Panc1 (cell line): ENCODE measurements around the gene NUP93. TPM values are rescaled to one million over a fixed set of nuclear protein-coding genes. Genes with fewer than 3 reads are reported as not detected.

Source experiments
- ATAC-seq: fragments of 200-7000 bp; cut with Tn5 transposase; 2 replicates; pipeline ENCODE4 v1.9.1; 2020; ENCODE audit warnings: mild to moderate bottlenecking, moderate library complexity
- BruUV-seq: library from RNA; stranded (reverse); fragments of 400-500 nt; replicated peaks from 2 replicates; lab custom pipeline; 2021; lab: Mats Ljungman, UMichigan
- CTCF ChIA-PET: fragments of 300-600 bp; sonication (Branson Sonifier 250); formaldehyde crosslinking; loops from one replicate; lab custom pipeline; 2022; ENCODE audit warnings: antibody characterized with exemption; lab: Charles Lee
- POLR2A ChIA-PET: fragments of 300-600 bp; sonication (Branson Sonifier 250); formaldehyde crosslinking; loops from one replicate; lab custom pipeline; 2022; ENCODE audit warnings: antibody characterized with exemption; lab: Charles Lee
- DNase-seq: peaks from one replicate; pipeline ENCODE4 v3.0.0-alpha.2; 2010; ENCODE audit warnings: low read depth, low spot score
- H3K27ac ChIP-seq: 2 replicates; pipeline ENCODE4 v1.5.1; 2011; ENCODE audit warnings: mild to moderate bottlenecking, low read length, inconsistent platforms
- H3K27me3 ChIP-seq: fragments of 200-500 bp; sonication (Bioruptor generic); 2 replicates; pipeline ENCODE4 v1.6.0; 2014; ENCODE audit warnings: low read length, inconsistent platforms; ENCODE audit not compliant: control insufficient read depth, insufficient read depth
- H3K36me3 ChIP-seq: fragments of 200-500 bp; sonication (Bioruptor generic); 2 replicates; pipeline ENCODE4 v1.5.1; 2014; ENCODE audit warnings: inconsistent platforms, mild to moderate bottlenecking, low read length, moderate library complexity; ENCODE audit not compliant: control insufficient read depth, insufficient read depth
- H3K4me1 ChIP-seq: 2 replicates; pipeline ENCODE4 v1.5.1; 2011; ENCODE audit warnings: inconsistent platforms, mild to moderate bottlenecking, low read length, moderate library complexity; ENCODE audit not compliant: control insufficient read depth, insufficient read depth
- H3K4me3 ChIP-seq, 2 experiments: 2 replicates each; pipeline ENCODE4 v1.5.1; 2011 to 2012; ENCODE audit warnings: low read depth in 2 of 2, low read length in 2 of 2, mild to moderate bottlenecking in 2 of 2, inconsistent platforms in 1 of 2, moderate library complexity in 1 of 2
- H3K9me3 ChIP-seq: fragments of 200-500 bp; sonication (Bioruptor generic); 2 replicates; pipeline ENCODE4 v1.5.1; 2014; ENCODE audit warnings: low read depth, mild to moderate bottlenecking, inconsistent platforms, low read length, moderate library complexity; ENCODE audit not compliant: control insufficient read depth, insufficient read depth
- CTCF ChIP-seq: fragments of 450-650 bp; IDR thresholded peaks from 2 replicates; pipeline ENCODE4 v1.5.1; 2017; ENCODE audit warnings: mild to moderate bottlenecking
- POLR2AphosphoS5 ChIP-seq: IDR thresholded peaks from 2 replicates; pipeline ENCODE4 v1.6.1; 2012; ENCODE audit warnings: mild to moderate bottlenecking, low read depth, low read length, moderate library complexity
- REST ChIP-seq, 2 experiments: IDR thresholded peaks; 2 replicates each; pipeline ENCODE4 v1.6.1; 2011 to 2012; ENCODE audit warnings: low read depth in 2 of 2, control low read depth in 1 of 2, low read length in 1 of 2, mild to moderate bottlenecking in 1 of 2, moderate library complexity in 1 of 2; ENCODE audit not compliant: insufficient read depth in 1 of 2
- SIN3A ChIP-seq: IDR thresholded peaks from 2 replicates; pipeline ENCODE4 v1.6.1; 2012; ENCODE audit warnings: low read depth, mild to moderate bottlenecking, low read length, moderate library complexity, borderline replicate concordance; ENCODE audit not compliant: insufficient read depth
- TCF7L2 ChIP-seq: IDR thresholded peaks from 2 replicates; pipeline ENCODE4 v1.6.1; 2011; ENCODE audit warnings: mild to moderate bottlenecking, low read depth, low read length, inconsistent platforms
- in situ Hi-C: cut with HindIII; loops from 2 replicates; pipeline ENCODE4 v1.10.0; 2016; ENCODE audit warnings: low sequenced_read_pairs, low pct_unique_long_range_greater_than_20kb
- intact Hi-C: fragments of 100-400 bp; cut with micrococcal nuclease; formaldehyde crosslinking; loops from one replicate; pipeline ENCODE4 v1.10.0; 2022; ENCODE audit not compliant: unreplicated experiment
- total RNA-seq: library from RNA; stranded (reverse); gene quantifications from one replicate; pipeline ENCODE4 v1.2.1, GENCODE V29; 2021; ENCODE audit not compliant: unreplicated experiment

Gene NUP93
- total RNA-seq, 1 experiment from 2014 or later, result 88.5 TPM

- intact Hi-C loops, result no loop called here
- BruUV-seq, result no TSS peak
- no peaks in the 10 kb centered on the region for H3K27me3 ChIP-seq
- H3K36me3 ChIP-seq, result no peaks in the 10 kb centered on the region
- ChIA-PET POLR2A (no interaction called here), CTCF (no interaction called here)
- no peak overlapping the region for H3K27ac ChIP-seq
- no peak for ATAC-seq
- no peak overlapping the region for H3K4me3 ChIP-seq
- no peaks in the 10 kb centered on the region; the same call in 1 of the 2 replicates for H3K9me3 ChIP-seq
- no peak for TF ChIP-seq REST (IDR thresholded peaks at IDR 0.05; ENCODE audit: insufficient read depth in 1 of 2, low read depth in 2 of 2, low read length in 1 of 2)
- DNase-seq, result no peak
- in situ Hi-C loops, result no loop called here
- peaks cover 7% of the 10 kb centered on the region for H3K4me1 ChIP-seq
Observed at GRCh38 chr16:56684256-56684925, 45.5 kb upstream of the NUP93 start.

- intact Hi-C loops (no loop called here), in situ Hi-C loops (no loop called here)
- ChIA-PET CTCF (no interaction called here), POLR2A (no interaction called here)
- BruUV-seq, result no TSS peak
- Histone ChIP-seq H3K36me3 (no peaks in the 10 kb centered on the region), H3K4me3 (no peak overlapping the region), H3K27ac (no peak overlapping the region), H3K4me1 (peaks cover 7% of the 10 kb centered on the region), H3K9me3 (no peaks in the 10 kb centered on the region; the same call in 1 of the 2 replicates), H3K27me3 (no peaks in the 10 kb centered on the region)
- ATAC-seq, result no peak
- no peak for DNase-seq
- TF ChIP-seq SIN3A, result no peak
Observed at GRCh38 chr16:56684926-56685590, 44.9 kb upstream of the NUP93 start.

GRCh38 chr16:56686758-56687157 lies 43.2 kb upstream of the NUP93 start:
- ChIA-PET POLR2A (no interaction called here), CTCF (no interaction called here)
- BruUV-seq, result no TSS peak
- Histone ChIP-seq H3K4me1 (peaks cover 7% of the 10 kb centered on the region; the same call in 1 of the 2 replicates), H3K27ac (no peak overlapping the region), H3K9me3 (no peaks in the 10 kb centered on the region; the same call in 1 of the 2 replicates), H3K27me3 (no peaks in the 10 kb centered on the region), H3K36me3 (no peaks in the 10 kb centered on the region), H3K4me3 (no peak overlapping the region)
- intact Hi-C loops, result no loop called here
- no peak for DNase-seq
- TF ChIP-seq SIN3A (no peak), CTCF (no peak), TCF7L2 (no peak), POLR2AphosphoS5 (no peak), REST (IDR thresholded peaks at IDR 0.05; ENCODE audit: insufficient read depth in 1 of 2, low read depth in 2 of 2, low read length in 1 of 2) (no peak)
- in situ Hi-C loops, result no loop called here
- no peak for ATAC-seq
